Measurements from ENCODE around the gene NELFE.
"Not testable (repeated sequence)": the region's sequence is repeated elsewhere in the genome, so short reads cannot be mapped to it uniquely, and the experiment has no call there.

GRCh38 chr6:32008037-32008436 lies 49.3 kb upstream of the NELFE start:
- TF ChIP-seq EZH2 (IDR thresholded peaks at IDR 0.05); POLR2AphosphoS5 (IDR thresholded peaks at IDR 0.05; ENCODE audit: borderline replicate concordance, low read depth, low read length); FOXP2 (optimal IDR thresholded peaks at IDR 0.05; ENCODE audit: control extremely low read depth, extremely low read length, insufficient read depth): not testable (repeated sequence)
